Ishikawa (cell line): Measurements from ENCODE around the gene DTNBP1.

Source experiments
- CREB1 ChIP-seq: IDR thresholded peaks from 2 replicates; pipeline ENCODE4 v1.6.1; 2012; ENCODE audit warnings: low read depth
- EGR1 ChIP-seq: IDR thresholded peaks from 2 replicates; pipeline ENCODE4 v1.6.1; 2012
- EP300 ChIP-seq: IDR thresholded peaks from 2 replicates; pipeline ENCODE4 v1.6.1; 2012; ENCODE audit warnings: borderline replicate concordance
- FOXM1 ChIP-seq: IDR thresholded peaks from 2 replicates; pipeline ENCODE4 v1.6.1; 2012; ENCODE audit warnings: low read depth, borderline replicate concordance
- TF ChIP-seq, protein P1 (sequence below): IDR thresholded peaks from 2 replicates; pipeline ENCODE4 v1.6.1; 2012

DNA sequence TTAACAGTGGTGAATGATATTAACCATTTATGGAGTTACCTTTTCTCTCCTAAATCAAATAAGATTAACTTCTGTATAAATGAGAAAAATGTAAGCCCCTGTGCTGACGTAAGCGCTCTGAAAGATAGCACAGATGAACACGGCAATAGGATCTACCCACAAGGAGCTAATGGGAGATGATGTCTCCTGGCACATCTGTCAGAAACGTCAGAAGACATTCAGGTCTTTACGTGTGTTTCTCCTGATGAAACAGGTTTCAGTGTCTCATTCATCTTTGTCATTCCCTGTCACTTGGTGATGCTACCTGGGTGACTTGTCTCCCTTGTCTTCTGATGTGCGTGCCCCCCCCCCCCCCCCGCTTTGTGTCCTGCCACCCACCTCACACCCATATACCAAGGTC lies 189.7 kb downstream of the DTNBP1 start:
- TF ChIP-seq, protein P1, sequence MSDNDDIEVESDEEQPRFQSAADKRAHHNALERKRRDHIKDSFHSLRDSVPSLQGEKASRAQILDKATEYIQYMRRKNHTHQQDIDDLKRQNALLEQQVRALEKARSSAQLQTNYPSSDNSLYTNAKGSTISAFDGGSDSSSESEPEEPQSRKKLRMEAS, result no peak
- TF ChIP-seq EGR1, result no peak
- no peak for TF ChIP-seq EP300
- TF ChIP-seq FOXM1, result no peak
- no peak for TF ChIP-seq CREB1
